HG03108 (cell line): ENCODE measurements around the gene DNLZ.
"Not testable (repeated sequence)": the region's sequence is repeated elsewhere in the genome, so short reads cannot be mapped to it uniquely, and the experiment has no call there.

Experiments
- ATAC-seq: cut with Tn5 transposase; IDR thresholded peaks from one replicate; pipeline ENCODE4 v1.9.1; 2021; ENCODE audit warnings: moderate library complexity; ENCODE audit not compliant: unreplicated experiment

The DNLZ gene

DNA sequence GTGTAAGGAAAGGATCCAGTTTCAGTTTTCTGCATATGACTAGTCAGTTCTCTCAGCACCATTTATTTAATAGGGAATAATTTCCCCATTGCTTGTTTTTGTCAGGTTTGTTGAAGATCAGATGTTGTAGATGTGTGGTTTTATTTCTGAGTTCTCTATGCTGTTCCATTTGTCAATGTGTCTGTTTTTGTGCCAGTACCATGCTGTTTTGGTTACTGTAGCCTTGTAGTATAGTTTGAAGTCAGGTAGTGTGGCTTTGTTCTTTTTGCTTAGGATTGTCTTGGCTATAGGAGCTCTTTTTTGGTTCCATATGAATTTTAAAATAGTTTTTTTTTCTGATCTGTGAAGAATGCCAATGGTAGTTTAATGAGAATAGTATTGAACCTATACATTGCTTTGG, 42.6 kb downstream of the DNLZ start:
- ATAC-seq: not testable (repeated sequence)

DNA sequence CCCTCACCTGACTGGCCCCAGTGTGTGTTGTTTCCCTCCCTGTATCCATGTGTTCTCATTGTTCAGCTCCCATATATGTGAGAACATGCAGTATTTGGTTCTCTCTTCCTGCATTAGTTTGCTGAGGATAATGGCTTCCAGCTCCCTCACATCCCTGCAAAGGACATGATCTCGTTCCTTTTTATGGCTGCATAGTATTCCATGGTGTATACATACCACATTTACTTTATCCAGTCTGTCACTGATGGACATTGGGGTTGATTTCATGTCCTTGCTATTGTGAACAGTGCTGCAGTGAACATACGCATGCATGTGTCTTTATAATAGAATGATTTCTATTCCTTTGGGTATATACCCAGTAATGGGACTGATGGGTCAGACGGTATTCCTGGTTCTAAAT, 43.6 kb downstream of the DNLZ start:
- ATAC-seq: not testable (repeated sequence)

DNA sequence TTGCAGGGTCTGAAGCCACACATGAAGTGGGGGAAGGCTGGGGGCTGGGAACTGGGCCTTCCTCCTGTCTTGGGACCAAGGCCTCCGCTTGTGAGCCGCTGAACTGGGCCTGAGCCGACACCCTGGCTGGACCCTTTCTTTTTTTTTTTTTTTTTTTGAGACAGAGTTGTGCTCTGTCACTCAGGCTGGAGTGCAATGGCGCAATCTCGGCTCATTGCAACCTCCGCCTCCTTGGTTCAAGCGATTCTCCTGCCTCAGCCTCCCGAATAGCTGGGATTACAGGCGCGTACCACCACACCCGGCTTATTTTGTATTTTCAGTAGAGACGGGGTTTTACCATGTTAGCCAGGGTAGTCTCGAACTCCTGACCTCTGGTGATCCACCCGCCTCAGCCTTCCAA, 44.3 kb downstream of the DNLZ start:
- ATAC-seq: not testable (repeated sequence)

DNA sequence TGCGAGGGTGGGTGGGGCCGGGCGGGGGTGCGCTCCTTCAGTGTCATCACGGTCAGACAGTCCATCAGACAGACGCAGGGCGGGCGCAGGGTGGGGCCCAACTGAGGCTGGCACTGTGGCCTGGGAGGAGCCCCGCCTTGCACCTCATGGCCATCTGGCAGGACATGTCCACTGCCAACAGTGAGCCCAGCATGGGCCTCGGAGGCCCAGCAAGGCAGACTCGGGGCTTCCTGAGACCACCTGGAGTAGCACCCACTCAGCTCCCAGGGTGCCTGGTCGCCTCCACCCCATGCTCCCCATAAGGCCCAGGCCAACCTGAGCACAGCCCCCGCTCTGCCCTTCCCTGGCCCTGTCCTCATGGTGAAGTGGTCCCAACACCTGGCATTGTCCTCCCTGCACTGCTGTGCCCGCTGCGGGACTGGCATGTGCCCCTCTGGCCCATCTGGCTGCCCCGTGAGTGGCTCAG, 44.7 kb downstream of the DNLZ start:
- no peak for ATAC-seq

DNA sequence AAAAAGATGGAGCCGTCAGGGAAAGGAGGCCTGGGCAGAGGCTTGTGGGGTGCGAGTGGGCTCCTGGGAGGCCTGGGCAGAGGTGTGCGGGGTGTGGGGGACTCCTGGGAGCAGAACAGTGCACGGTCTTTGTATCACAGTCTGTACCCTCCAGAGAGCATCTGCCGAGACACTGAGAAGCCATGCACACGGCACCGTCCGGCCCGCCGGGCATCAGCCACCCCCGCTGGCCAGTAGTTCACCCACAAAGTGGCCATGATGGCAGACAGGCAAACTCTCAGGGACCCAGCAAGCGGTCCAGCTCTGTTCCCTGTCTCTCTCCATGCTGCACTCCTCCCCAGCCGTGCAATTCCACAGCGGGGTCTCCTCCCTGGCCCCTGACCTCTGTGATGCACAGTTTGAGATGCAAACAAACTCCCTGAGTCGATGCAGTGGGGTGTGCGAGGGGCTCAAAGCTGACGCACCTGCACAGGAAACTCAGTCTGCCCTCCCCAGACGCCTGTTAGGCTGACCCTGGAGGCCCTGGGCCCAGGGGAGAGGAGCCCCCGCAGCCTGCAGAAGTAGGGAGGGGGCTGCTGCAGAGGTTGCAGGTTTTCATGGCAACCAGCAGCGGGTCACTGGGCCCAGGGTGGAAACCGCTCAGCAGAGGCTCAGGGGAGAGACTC, 45.3 kb downstream of the DNLZ start:
- ATAC-seq: no peak

DNA sequence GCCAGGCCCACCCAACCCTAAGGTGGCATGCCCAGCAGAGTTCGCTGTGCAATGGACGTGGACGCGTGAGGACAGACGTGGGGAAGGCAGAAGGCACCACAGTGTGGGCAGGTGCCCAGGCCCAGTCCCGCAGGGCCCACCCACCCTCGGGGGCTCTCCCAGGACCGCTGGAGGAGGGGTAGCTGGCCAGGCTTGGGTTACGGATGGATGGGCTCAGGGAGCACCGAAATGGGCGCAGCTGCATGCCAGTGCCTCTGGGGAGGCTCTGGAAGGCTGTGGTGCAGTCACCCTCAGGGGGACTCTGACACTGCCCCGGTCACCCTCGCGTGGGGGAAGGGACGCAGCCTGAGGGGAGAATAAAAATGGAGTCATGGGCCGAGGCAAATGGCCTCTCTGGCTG, 45.8 kb downstream of the DNLZ start:
- no peak for ATAC-seq

DNA sequence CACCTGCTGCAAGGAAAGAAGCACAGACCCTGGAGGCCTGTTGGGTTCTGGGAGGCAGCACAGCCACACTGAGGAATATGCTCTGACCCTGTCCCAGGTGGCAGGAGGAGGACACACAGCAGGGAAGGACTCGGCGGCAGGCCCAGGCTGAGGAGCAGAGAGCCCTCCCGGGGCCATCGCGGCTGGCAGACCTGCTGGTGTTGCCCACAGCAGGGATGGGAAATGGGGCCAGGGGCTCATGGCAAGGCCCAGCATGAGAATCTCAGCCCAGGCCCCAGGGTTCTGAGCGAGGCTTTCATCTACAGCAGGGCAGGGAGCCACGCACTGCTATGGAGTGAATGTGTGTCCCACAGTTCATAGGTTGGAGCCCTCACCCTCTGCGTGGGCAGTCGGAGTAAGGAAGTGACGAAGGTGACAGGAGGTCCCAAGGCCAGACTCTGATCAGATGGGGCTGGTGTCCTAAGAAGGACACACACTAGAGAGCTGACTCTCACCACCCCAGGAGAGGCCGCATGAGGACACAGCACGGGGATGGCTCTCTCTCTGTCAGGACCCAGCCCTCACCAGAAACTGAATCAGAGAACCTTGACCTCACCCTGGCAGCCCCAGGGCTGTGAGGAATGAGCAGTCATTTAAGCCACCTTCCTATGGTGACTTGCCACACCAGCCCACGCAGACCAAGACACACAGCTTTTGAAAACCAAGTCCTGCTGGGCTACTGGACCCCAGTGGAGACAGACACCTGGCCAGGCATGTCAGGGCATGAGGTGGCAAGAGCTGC, 46.5 kb downstream of the DNLZ start:
- ATAC-seq: no peak

DNA sequence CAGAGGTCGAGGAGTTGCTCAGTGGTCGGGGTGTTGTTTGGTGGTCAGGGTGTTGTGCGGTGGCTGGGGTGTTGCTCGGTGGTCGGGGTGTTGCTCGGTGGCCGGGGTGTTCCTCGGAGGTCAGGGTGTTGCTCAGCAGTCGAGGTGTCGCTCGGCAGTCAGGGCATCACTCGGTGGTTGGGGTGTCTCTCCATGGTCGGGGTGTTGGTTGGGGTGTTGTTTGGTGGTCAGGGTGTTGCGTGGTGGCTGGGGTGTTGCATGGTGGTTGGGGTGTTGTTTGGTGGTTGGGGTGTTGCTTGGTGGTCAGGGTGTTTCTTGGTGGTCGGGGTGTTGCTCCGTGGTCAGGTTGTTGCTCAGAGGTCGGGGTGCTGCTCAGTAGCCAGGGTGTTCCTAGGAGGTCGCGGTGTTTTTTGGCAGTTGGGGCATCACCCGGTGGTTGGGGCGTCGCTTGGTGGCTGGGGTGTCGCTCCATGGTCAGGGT, 47.2 kb downstream of the DNLZ start:
- no peak for ATAC-seq

DNA sequence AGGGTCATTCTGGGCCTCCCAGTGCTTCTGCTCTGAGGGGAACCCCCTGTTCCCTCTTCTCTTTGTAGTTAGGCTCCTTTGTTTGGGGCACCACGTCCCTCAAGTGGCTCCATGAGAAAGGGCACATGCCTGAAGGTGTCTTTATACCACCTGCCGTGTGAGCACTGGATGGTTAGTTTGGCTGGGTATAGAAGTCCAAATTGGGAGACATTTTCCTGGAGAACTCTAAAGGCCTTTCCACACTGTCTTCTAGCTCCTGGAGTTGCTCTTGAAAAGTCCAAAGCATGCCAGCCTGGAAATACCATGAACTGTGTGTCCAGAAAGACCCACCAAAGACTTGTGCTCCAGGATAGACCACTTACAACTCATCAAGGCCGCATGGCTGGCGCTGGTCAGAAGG, 48.6 kb downstream of the DNLZ start:
- ATAC-seq: no peak

DNA sequence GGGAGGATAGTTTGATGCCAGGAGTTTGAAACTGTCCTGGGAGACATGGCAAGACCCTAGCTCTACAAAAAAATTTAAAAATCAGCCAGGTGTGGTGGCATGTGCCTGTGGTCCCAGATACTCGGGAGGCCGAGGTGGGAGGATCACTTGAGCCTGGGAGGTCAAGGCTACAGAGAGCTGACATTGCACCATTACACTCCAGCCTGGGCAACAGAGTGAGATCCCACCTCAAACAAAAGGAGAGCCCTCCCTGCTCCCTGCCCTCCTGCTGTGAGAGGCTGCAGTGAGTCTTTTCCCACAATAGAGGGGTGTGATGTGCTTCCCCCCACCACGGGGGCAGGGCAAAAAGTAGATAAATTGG, 49.5 kb downstream of the DNLZ start:
- no peak for ATAC-seq

DNA sequence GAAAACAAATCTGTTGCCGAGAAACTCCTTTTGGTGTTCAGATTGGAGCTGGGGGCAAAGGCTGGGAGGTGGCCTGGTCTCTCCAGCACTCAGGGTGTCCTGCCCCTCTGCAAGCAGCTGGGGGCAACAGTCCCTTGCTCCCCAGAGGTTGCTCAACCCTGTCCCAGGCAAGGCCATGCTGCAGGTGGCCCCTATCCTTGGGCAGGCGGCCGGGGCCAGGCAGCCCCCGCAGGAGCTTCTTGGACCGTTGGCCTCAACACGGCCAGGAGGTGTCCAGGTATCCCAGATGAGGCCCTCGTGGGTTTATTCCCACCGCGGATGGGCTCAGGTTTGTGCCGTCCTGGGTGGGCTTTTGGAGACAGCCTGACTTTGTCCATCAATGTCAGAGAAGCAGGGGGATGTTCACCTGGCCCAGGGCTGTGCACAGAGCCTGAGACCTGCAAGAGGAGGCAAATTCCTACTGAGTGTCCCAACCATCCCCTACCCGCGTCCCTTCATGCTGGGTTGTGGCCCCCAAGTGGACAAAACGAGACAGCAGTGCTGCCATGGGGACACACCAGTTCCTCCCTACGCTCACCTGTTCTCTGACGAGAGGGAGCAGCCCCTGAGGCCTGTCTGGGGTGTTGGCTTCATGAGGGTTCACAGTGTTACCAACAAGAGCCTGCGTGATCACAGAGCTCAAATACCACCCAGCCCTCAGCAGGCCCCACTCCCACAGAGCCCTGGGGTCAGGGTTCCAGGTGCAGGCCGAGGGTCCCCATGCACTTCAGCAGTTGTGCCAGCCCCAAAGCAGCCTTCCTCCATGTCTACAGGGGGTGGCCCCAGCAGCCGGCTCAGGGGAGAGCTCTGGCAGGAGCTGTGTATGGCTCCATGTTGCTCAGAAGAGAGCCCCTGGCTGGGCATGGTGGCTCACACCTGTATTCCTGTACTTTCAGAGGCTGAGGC, 50.2 kb downstream of the DNLZ start:
- no peak for ATAC-seq

DNA sequence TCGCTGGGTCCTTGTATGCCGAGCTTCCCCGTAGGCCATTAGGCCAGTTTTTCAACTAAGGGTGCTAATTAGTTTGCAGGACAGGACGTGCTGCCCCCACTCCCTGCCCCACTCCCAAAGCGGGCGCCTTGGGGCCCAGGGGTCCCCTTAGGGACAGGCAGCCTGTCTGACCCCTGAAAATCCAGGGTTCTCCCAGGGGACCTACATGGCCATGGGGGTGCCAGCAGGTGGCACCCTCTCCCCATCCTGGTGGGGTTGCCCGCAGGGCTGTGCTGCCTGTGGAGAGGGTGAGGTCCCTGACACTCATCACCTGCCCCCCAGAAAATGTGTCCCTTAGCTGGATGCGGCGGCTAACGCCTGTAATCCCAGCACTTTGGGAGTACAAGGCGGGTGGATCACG, 51.1 kb downstream of the DNLZ start:
- ATAC-seq: no peak

DNA sequence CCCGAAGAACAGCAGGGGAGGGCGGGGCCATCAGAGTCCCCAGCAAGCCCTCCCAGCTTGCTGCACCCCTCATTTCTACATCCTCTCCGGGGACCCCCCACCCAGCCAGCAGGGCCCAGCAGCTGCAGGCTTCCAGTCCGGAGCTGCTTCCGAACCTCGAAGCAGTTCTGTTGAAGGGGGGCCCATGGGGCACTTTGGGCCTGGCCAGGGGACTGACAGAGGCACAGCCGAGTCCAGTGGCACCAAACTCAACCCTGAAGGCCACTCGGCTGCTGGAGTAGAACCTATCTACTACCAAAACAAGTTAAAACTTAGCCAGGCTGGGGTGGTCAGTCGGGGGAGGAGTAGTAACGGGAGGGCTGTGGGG, 51.6 kb downstream of the DNLZ start:
- no peak for ATAC-seq

DNA sequence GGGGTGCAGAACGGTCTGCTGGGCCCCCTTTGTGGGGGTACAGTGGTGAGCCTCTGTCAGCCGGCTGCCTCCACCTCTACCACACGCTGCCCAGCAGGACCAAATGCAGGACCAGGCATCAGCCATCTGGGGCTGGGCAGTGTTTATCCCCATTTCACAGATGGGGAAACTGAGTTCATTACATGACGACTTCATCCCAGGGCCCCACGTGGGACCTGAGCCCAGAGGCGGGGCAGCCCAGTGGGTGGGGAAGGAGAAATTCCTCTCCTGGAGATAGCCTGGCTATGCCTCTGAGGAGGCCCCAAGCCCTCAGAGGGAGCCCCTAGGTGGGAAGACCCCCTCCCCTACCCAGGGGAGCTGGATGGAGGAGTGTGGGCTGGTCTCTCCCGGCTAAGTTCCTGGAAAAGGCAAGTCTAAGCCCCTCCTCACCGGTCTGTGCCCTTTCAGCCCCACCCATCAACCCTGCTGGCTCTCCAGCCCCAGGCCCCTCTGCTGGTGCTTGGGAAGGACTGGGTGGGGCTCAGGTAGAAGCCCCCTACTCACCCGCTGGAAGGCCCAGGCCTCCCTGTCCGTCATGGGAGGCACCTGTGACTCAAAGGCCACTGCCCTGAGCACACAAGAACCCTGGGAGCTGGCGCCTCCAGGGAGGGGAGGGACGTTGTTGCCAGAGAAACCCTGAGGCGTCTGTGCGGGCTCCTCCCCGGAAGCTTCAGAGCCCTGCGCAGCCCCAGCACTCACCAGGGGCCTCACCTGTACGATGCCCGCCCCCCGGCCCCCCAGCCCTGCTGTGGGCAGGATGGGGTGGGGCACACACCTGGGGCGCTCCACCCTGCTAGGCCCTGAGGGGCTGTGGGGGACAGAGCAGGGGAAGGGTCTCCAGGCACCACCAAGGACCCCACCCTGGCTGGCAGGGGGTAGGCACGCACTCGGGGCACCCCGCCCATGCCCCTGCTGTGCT, 52.2 kb downstream of the DNLZ start:
- ATAC-seq: no peak

DNA sequence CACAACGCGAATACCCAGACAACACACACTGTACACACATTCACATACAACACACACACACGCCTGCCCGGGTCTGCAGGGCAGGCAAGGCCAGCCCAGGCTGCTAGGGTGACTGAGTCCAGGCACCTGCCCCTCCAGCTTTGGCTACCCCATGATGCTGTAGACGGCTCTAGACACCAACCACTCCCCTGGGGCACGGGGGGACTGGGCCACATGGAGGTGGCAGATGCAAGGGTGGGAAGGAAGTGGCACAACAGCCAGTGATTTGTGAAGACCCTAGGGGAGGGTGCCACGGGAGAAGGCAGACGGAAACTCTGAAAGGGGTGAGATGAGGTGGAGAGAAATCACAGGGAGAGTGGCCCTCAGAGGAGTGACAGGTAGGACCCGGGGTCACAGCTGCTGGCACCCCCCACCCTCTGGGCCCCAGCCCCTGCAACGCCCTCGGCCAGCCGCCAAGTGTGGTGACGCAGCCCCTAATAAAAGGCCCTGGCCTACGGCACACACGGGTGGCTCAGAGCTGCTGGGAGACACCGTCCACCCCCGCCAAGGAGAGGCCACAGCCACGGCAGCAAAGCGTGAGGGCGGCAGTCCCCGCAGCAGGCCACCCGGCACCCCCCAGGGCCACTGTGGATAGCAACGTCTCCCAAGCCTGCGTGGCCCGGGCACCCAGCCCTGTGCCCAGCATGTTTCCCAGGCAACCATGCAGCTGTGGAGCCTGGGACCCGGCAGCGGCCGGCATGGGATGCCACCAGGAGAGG, 53.1 kb downstream of the DNLZ start:
- ATAC-seq: no peak

DNA sequence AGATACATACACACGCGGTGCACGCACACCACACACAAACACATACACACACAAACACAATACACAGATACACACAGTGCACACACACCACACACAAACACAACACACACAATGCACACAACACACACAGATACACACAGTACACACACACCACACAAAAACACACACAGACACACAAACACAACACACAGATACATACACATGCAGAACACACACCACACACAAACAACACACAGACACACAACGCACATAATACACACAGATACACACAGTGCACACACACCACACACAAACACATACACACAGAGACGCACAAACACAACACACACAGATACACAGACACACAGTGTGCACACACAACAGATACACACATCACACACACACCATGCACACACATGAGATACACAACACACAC, 53.7 kb downstream of the DNLZ start:
- no peak for ATAC-seq
